GM10266 (cell line): ENCODE results near the gene VPS37D.
A peak's percentile ranks its signal among the peaks of the same experiment; 100 is the strongest.
"Not testable (repeated sequence)": the region's sequence is repeated elsewhere in the genome, so short reads cannot be mapped to it uniquely, and the experiment has no call there.

Experiments used
- DNase-seq: peaks from one replicate; pipeline ENCODE4 v3.0.0; 2012; ENCODE audit errors: extremely low spot score
- TF ChIP-seq, protein P1 (sequence below): IDR thresholded peaks from 2 replicates; pipeline ENCODE4 v1.5.1; 2012; ENCODE audit warnings: mild to moderate bottlenecking, low read depth; ENCODE audit not compliant: control insufficient read depth, insufficient read depth; ENCODE audit errors: missing control alignments

VPS37D gene

DNA sequence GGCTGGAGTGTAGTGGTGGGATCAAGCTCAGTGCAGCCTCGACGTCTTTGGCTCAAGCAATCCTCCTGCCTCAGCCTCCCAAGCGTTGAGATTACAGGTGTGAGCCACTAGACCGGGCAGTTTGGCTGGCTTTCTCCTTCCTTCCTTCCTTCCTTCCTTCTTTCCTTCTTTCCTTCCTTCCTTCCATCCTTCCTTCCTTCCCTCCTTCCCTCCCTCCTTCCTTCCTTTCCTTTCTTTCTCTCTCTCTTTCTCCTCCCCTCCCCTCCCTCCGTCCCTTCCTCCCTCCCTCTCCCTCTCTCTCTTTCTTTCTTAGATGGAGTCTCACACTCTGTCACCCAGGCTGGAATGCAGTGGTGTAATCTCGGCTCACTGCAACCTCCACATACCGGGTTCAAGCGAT is 7.6 kb upstream of the VPS37D start:
- no peak for DNase-seq
- TF ChIP-seq, protein P1, sequence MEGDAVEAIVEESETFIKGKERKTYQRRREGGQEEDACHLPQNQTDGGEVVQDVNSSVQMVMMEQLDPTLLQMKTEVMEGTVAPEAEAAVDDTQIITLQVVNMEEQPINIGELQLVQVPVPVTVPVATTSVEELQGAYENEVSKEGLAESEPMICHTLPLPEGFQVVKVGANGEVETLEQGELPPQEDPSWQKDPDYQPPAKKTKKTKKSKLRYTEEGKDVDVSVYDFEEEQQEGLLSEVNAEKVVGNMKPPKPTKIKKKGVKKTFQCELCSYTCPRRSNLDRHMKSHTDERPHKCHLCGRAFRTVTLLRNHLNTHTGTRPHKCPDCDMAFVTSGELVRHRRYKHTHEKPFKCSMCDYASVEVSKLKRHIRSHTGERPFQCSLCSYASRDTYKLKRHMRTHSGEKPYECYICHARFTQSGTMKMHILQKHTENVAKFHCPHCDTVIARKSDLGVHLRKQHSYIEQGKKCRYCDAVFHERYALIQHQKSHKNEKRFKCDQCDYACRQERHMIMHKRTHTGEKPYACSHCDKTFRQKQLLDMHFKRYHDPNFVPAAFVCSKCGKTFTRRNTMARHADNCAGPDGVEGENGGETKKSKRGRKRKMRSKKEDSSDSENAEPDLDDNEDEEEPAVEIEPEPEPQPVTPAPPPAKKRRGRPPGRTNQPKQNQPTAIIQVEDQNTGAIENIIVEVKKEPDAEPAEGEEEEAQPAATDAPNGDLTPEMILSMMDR, result no peak

DNA sequence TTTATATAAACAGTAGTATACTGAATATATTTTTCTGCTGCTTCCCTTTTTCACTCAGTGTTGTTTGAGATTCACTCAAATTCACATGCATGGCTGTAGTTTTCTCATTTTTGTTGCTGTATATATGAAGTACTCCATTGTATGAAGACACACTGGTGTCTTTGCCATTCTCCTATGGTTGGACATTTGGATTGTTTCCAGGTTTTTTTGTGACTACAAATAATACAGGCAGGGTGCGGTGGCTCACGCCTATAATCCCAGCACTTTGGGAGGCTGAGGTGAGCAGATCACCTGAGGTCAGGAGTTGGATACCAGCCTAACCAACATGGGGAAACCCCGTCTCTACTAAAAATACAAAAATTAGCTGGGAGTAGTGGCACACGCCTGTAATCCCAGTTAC is 7.0 kb upstream of the VPS37D start:
- DNase-seq, result not testable (repeated sequence)

DNA sequence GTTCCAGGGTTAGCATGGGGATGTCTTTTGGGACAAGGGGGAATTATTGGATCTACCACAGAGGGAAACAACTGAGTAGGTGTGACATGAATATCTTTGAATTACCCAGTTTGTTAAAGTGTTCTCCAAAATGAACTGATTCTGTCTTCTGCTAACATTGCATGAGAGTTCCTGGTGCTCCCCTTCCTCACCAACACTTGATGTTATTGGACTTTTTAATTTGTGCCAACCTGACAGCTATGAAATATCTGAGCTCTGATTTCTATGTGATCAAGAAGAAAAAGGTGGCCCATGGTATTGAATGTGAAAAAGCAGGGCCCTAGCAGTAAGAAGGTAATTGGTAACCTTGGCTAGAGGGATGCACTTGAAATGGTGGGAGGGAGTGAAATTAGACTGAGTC is 4.6 kb upstream of the VPS37D start:
- TF ChIP-seq, protein P1, result no peak
- no peak for DNase-seq

DNA sequence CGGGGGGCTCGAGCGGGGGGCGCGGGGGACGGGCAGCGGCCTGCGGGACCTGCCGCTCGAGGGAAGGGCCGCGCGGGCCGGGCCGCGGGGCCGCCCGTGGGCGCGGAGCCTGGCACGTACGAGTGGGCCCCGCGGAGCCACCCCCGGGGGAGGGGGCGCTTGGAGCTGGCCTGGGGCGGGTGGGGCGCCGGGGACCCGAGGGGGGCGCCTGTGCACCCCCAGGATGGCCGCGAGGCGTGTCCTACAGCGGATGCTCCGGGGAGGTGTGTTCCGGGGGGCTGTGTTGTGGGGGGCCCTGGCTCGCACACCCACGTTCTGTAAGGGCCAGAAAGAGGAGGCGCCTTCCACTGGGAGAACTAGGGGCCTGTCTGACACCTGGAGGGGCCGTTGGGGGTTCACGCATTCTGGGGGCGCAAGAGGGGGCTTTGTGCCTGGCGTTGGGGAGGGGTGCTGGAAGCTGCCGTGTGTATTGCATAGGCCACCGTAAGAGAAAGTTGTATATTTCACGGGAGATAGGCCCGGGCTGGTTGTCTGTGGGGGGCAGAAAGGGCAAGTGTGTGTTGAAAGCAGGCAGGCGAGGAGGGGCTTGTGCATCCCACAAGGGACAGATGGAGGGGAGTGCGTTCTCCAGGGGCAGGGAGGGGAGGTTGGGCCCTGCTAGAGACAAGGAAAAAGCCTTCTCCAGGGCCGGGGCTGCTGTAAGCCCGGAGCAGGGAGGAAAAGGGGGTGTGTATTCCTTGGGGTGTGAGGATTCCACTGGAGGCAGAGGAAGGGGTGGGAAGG is 663 bp downstream of the VPS37D start:
- TF ChIP-seq, protein P1, result no peak
- DNase-seq, result peak; percentile 52

DNA sequence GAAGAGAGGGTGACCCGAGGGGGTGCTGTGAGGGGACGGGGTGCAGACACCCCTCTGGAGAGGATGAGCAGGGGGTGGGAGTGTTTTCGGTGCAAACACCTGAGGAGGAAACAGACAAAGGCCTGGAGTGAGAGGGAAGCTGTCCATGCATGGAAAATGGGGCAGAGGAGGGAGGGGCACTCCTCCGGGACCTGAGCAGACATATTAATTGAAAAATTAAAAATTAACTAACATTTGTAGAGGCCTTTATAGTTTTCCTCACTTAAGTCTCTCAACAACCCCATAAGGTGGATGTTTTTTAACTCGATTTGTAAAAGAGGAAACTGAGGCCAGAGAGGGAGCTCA is 1.2 kb downstream of the VPS37D start:
- TF ChIP-seq, protein P1, result no peak
- peak; percentile 42 for DNase-seq

DNA sequence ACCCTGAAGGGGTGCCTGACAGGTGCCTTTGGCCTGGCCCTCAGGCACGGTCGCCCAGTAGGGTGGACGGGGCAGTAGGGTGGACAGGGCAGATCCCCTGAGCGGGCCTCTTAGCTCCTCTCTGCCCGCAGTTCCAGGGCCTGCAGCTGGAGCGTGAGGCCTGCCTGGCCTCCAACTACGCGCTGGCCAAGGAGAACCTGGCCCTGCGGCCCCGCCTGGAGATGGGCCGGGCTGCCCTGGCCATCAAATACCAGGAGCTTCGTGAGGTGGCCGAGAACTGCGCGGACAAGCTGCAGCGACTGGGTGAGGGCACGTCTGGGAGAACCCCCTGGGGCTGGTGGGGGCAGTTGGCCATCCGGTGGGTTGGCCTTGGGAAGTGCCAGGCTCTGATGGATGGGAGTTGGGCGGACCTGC is 1.7 kb downstream of the VPS37D start:
- TF ChIP-seq, protein P1, result no peak
- DNase-seq, result no peak

DNA sequence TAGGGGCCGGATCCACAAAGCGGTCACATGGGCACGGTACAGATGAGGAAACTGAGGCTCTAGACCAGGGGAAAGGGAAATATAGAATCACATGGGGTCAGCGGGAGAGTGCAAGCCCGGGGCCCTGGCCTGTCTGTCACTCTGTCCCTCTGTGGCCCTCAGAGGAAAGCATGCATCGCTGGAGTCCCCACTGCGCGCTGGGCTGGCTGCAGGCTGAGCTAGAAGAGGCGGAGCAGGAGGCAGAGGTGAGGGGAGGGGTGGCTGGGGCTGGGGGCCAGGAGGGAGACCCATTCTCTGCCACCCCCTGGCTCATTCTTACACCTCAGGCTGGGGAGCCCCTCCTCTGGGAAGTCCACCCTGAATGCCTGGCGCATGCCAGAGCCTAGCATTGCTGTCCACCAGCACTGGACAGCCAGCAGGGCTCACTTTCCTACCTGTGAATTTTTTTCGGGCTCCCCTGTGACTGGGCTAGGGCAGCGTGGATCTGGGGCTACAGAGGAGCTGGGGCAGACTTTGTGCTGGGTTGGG is 2.3 kb downstream of the VPS37D start:
- DNase-seq, result no peak
- TF ChIP-seq, protein P1, result no peak

DNA sequence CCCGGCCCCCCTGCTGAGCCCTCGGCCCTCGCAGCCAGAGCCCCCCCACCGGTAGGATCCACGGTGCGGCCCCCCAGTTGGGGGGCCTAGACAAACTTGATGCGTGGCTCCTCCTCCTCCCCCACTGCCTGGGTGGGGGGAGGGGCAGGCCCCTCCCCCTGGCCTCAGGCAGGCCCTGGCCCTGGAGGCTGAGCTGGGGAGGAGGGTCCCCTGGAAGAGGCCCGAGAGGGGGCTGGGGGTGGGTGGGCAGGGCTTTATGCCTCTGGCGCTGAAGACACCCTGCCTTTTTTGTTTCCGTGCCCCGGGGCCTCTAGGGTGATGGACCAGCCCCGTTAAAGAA is 3.7 kb downstream of the VPS37D start:
- no peak for DNase-seq
- TF ChIP-seq, protein P1, result no peak
